ENCODE measurements around the gene COMP.

COMP gene

GRCh38 chr19:18781047-18781600 is 10.0 kb downstream of the COMP start:
- TF ChIP-seq CTCF (IDR thresholded peaks at IDR 0.05): no peak
- Histone ChIP-seq H3K27ac (no peak overlapping the region), H3K4me1 (no peaks in the 10 kb centered on the region), H3K9me3 (ENCODE audit: control insufficient read depth, low read length) (no peaks in the 10 kb centered on the region), H3K9ac (no peak overlapping the region), H2AFZ (no peak overlapping the region), H3K27me3 (ENCODE audit: control insufficient read depth, insufficient read depth, low read length) (no peaks in the 10 kb centered on the region), H3K4me2 (ENCODE audit: low read length) (no peak overlapping the region), H3K4me3 (ENCODE audit: low read depth, low read length) (no peak overlapping the region), H3K79me2 (no peaks in the 10 kb centered on the region), H3K36me3 (ENCODE audit: control insufficient read depth, insufficient read depth, low read length) (no peaks in the 10 kb centered on the region)

GRCh38 chr19:18780631-18781030 is 10.5 kb downstream of the COMP start:
- Histone ChIP-seq H3K79me2 (no peaks in the 10 kb centered on the region), H3K9ac (no peak overlapping the region), H3K4me1 (no peaks in the 10 kb centered on the region), H2AFZ (no peak overlapping the region), H3K36me3 (ENCODE audit: control insufficient read depth, insufficient read depth, low read length) (no peaks in the 10 kb centered on the region), H3K27me3 (ENCODE audit: control insufficient read depth, insufficient read depth, low read length) (no peaks in the 10 kb centered on the region), H3K9me3 (ENCODE audit: control insufficient read depth, low read length) (no peaks in the 10 kb centered on the region), H3K4me2 (ENCODE audit: low read length) (no peak overlapping the region), H3K27ac (no peak overlapping the region), H3K4me3 (ENCODE audit: low read depth, low read length) (no peak overlapping the region)
- TF ChIP-seq CTCF (IDR thresholded peaks at IDR 0.05): no peak

GRCh38 chr19:18780081-18780480 is 11.0 kb downstream of the COMP start:
- no peaks in the 10 kb centered on the region for H3K27me3 ChIP-seq (ENCODE audit: control insufficient read depth, insufficient read depth, low read length)
- TF ChIP-seq CTCF (IDR thresholded peaks at IDR 0.05): no peak
- H3K9ac ChIP-seq: no peak overlapping the region
- no peaks in the 10 kb centered on the region for H3K36me3 ChIP-seq (ENCODE audit: control insufficient read depth, insufficient read depth, low read length)
- no peak overlapping the region for H3K4me2 ChIP-seq (ENCODE audit: low read length)
- H3K79me2 ChIP-seq: no peaks in the 10 kb centered on the region
- no peaks in the 10 kb centered on the region for H3K9me3 ChIP-seq (ENCODE audit: control insufficient read depth, low read length)
- H3K4me1 ChIP-seq: no peaks in the 10 kb centered on the region
- H2AFZ ChIP-seq: no peak overlapping the region
- no peak overlapping the region for H3K4me3 ChIP-seq (ENCODE audit: low read depth, low read length)
- H3K27ac ChIP-seq: no peak overlapping the region

DNA sequence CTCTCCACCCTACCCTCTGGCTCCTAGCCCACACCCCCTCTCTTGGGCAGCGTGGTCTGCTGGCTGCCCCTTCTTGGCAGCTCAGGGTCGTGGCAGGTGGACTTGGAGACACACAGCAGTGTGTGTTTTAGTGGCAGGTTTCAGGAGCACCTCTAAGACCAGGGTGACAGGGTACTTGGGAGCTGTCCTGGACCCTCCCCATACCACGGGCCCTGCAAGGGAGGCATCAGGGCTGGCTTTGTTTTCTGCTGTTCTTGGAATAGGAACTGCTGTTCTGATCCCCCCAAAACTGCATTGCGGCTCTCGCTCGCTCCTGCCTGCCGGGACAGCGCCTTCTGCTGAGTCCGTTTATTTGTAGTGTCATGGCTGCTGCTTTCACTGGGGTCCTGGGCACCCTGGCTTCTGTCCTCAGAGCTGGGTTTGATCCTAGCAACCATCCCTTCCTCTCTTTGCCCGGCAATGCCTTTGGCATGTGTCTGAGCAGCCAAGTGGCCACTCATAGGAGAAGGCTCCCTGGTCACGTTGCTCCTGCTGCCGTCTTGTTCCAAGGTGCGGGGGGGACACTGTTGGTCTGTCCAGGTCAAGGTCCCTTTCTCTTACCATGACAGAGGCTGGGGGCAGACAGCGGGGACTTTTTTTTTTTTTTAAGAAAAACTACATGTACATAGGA is 12.1 kb downstream of the COMP start:
- Histone ChIP-seq H3K9ac (no peak overlapping the region), H3K79me2 (no peaks in the 10 kb centered on the region), H3K4me3 (ENCODE audit: low read depth, low read length) (no peak overlapping the region), H3K27ac (no peak overlapping the region), H3K4me2 (ENCODE audit: low read length) (no peak overlapping the region), H3K4me1 (no peaks in the 10 kb centered on the region), H2AFZ (no peak overlapping the region), H3K27me3 (ENCODE audit: control insufficient read depth, insufficient read depth, low read length) (no peaks in the 10 kb centered on the region), H3K36me3 (ENCODE audit: control insufficient read depth, insufficient read depth, low read length) (no peaks in the 10 kb centered on the region), H3K9me3 (ENCODE audit: control insufficient read depth, low read length) (no peaks in the 10 kb centered on the region)
- no peak for TF ChIP-seq CTCF (IDR thresholded peaks at IDR 0.05)

DNA sequence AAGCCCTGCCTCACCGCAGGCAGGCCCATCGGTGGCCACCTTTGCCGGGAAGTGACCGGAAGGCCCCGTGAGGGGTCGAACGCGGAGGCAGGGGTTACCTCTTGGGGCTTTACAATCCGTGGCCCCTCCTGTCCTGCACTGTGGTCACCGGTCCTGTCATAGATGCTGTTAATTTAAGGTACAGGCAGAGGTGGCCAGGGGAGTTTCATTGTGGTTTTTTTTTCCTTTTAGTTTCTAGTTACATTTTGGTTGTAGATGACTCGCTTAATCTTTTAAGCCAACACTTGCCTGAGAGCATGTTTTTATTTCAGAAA is 13.1 kb downstream of the COMP start:
- Histone ChIP-seq H3K4me3 (ENCODE audit: low read depth, low read length) (no peak overlapping the region), H3K9ac (no peak overlapping the region)

More for the DNA sequence above, 13.1 kb downstream of the COMP start:
- Histone ChIP-seq H3K27ac (no peak overlapping the region), H2AFZ (no peak overlapping the region), H3K27me3 (ENCODE audit: control insufficient read depth, insufficient read depth, low read length) (no peaks in the 10 kb centered on the region), H3K9me3 (ENCODE audit: control insufficient read depth, low read length) (no peaks in the 10 kb centered on the region), H3K4me2 (ENCODE audit: low read length) (no peak overlapping the region), H3K4me1 (no peaks in the 10 kb centered on the region), H3K79me2 (no peaks in the 10 kb centered on the region), H3K36me3 (ENCODE audit: control insufficient read depth, insufficient read depth, low read length) (no peaks in the 10 kb centered on the region)
- no peak for TF ChIP-seq CTCF (IDR thresholded peaks at IDR 0.05)

Measured in parathyroid adenoma (tissue), 2 donors.